Stomach (tissue), 4 donors: ENCODE measurements around the gene MYL3.

Experiments used
- EP300 ChIP-seq: sonication (generic); formaldehyde crosslinking; IDR thresholded peaks from one replicate; pipeline ENCODE4 v1.6.1; 2017; ENCODE audit warnings: antibody characterized with exemption
- POLR2A ChIP-seq, 4 donors: fragments of 450-650 bp; IDR thresholded peaks; one replicate each; pipeline ENCODE4 v1.6.1; 2016; ENCODE audit warnings: antibody characterized with exemption in 4 of 4, control low read depth in 2 of 4, mild to moderate bottlenecking in 1 of 4, moderate library complexity in 1 of 4
- TF ChIP-seq, protein P1 (sequence below), 7 experiments: fragments of 450-650 bp in 4 of 7; fragments of 200-600 bp in 3 of 7; sonication (generic) in 3 of 7; IDR thresholded peaks; one replicate each; pipeline ENCODE4 v1.5.1; 2016 to 2019; ENCODE audit warnings: antibody characterized with exemption in 7 of 7, control low read depth in 2 of 7, mild to moderate bottlenecking in 1 of 7

- TF ChIP-seq POLR2A (IDR thresholded peaks at IDR 0.05) (no peak), EP300 (no peak)
- TF ChIP-seq, protein P1, sequence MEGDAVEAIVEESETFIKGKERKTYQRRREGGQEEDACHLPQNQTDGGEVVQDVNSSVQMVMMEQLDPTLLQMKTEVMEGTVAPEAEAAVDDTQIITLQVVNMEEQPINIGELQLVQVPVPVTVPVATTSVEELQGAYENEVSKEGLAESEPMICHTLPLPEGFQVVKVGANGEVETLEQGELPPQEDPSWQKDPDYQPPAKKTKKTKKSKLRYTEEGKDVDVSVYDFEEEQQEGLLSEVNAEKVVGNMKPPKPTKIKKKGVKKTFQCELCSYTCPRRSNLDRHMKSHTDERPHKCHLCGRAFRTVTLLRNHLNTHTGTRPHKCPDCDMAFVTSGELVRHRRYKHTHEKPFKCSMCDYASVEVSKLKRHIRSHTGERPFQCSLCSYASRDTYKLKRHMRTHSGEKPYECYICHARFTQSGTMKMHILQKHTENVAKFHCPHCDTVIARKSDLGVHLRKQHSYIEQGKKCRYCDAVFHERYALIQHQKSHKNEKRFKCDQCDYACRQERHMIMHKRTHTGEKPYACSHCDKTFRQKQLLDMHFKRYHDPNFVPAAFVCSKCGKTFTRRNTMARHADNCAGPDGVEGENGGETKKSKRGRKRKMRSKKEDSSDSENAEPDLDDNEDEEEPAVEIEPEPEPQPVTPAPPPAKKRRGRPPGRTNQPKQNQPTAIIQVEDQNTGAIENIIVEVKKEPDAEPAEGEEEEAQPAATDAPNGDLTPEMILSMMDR (IDR thresholded peaks at IDR 0.05) = no peak
These were observed 50.9 kb downstream of the MYL3 start for GRCh38 chr3:46812237-46812791.
